SK-N-SH treated with all-trans-retinoic acid at 6 μM for 48 hours (cell line): Measurements from ENCODE around the gene RNF111.
"Not testable (repeated sequence)": the region's sequence is repeated elsewhere in the genome, so short reads cannot be mapped to it uniquely, and the experiment has no call there.

Source experiments
- ATAC-seq: fragments of 200-7000 bp; cut with Tn5 transposase; 3 replicates; pipeline ENCODE4 v1.9.1; 2020; ENCODE audit warnings: mild to moderate bottlenecking, moderate library complexity
- ARNTL ChIP-seq: fragments of 450-650 bp; formaldehyde crosslinking; IDR thresholded peaks from 2 replicates; pipeline ENCODE4 v1.5.0; 2020; ENCODE audit warnings: low read depth, mild to moderate bottlenecking, moderate library complexity, borderline replicate concordance
- BACH2 ChIP-seq: fragments of 250-450 bp; sonication (Bioruptor Pico); IDR thresholded peaks from 2 replicates; pipeline ENCODE4 v1.9.0; 2021; ENCODE audit warnings: mild to moderate bottlenecking, borderline replicate concordance
- ESRRG ChIP-seq: fragments of 250-450 bp; sonication (Bioruptor Pico); IDR thresholded peaks from 2 replicates; pipeline ENCODE4 v1.6.1; 2021; ENCODE audit warnings: mild to moderate bottlenecking
- GLIS3 ChIP-seq: fragments of 250-450 bp; sonication (Bioruptor Pico); IDR thresholded peaks from 2 replicates; pipeline ENCODE4 v1.5.0; 2020; ENCODE audit warnings: mild to moderate bottlenecking, moderate library complexity
- ISL1 ChIP-seq: fragments of 250-450 bp; sonication (Bioruptor Pico); IDR thresholded peaks from 2 replicates; pipeline ENCODE4 v2.1.2; 2022; ENCODE audit warnings: mild to moderate bottlenecking, moderate library complexity
- PPARA ChIP-seq: fragments of 250-450 bp; sonication (Bioruptor Pico); IDR thresholded peaks from 2 replicates; pipeline ENCODE4 v1.5.0; 2020; ENCODE audit warnings: mild to moderate bottlenecking, borderline replicate concordance
- RARB ChIP-seq: fragments of 250-450 bp; sonication (Bioruptor Pico); IDR thresholded peaks from 2 replicates; pipeline ENCODE4 v1.8.0; 2021; ENCODE audit warnings: mild to moderate bottlenecking, moderate library complexity
- SNAI2 ChIP-seq: fragments of 250-450 bp; sonication (Bioruptor Pico); IDR thresholded peaks from 2 replicates; pipeline ENCODE4 v1.5.0; 2020; ENCODE audit warnings: mild to moderate bottlenecking, moderate library complexity
- TCF4 ChIP-seq: fragments of 250-450 bp; sonication (Bioruptor Pico); IDR thresholded peaks from 2 replicates; pipeline ENCODE4 v1.8.0; 2021; ENCODE audit warnings: mild to moderate bottlenecking, moderate library complexity, borderline replicate concordance
- TOX ChIP-seq: fragments of 250-450 bp; sonication (Bioruptor Pico); IDR thresholded peaks from 2 replicates; pipeline ENCODE4 v1.8.0; 2021; ENCODE audit warnings: mild to moderate bottlenecking, moderate library complexity, borderline replicate concordance
- TSHZ2 ChIP-seq: fragments of 250-450 bp; sonication (Bioruptor Pico); IDR thresholded peaks from 2 replicates; pipeline ENCODE4 v1.5.0; 2020; ENCODE audit warnings: mild to moderate bottlenecking, moderate library complexity
- ZC3H10 ChIP-seq: fragments of 250-450 bp; sonication (Bioruptor Pico); IDR thresholded peaks from 2 replicates; pipeline ENCODE4 v1.5.1; 2021; ENCODE audit warnings: mild to moderate bottlenecking, moderate library complexity
- ZFP3 ChIP-seq: fragments of 250-450 bp; sonication (Bioruptor Pico); IDR thresholded peaks from 2 replicates; pipeline ENCODE4 v1.5.0; 2020; ENCODE audit warnings: mild to moderate bottlenecking, moderate library complexity
- ZFP30 ChIP-seq: fragments of 450-650 bp; formaldehyde crosslinking; IDR thresholded peaks from 2 replicates; pipeline ENCODE4 v1.5.0; 2022; ENCODE audit warnings: mild to moderate bottlenecking, moderate library complexity
- ZNF565 ChIP-seq: fragments of 450-650 bp; formaldehyde crosslinking; conservative IDR thresholded peaks from 2 replicates; pipeline ENCODE4 v1.5.0; 2020; ENCODE audit warnings: low read depth, mild to moderate bottlenecking, moderate library complexity
- ZNF8 ChIP-seq: fragments of 450-650 bp; formaldehyde crosslinking; IDR thresholded peaks from 2 replicates; pipeline ENCODE4 v1.5.0; 2020; ENCODE audit warnings: mild to moderate bottlenecking, moderate library complexity
- TF ChIP-seq, protein P1 (sequence below): fragments of 250-450 bp; sonication (Bioruptor Pico); IDR thresholded peaks from 2 replicates; pipeline ENCODE4 v1.8.0; 2020; ENCODE audit warnings: mild to moderate bottlenecking, moderate library complexity, borderline replicate concordance
- TF ChIP-seq, protein P2 (sequence below): fragments of 250-450 bp; sonication (Bioruptor Pico); IDR thresholded peaks from 2 replicates; pipeline ENCODE4 v1.8.0; 2021; ENCODE audit warnings: low read depth, mild to moderate bottlenecking, moderate library complexity, borderline replicate concordance
- TF ChIP-seq, protein P3 (sequence below): fragments of 250-450 bp; sonication (Bioruptor Pico); IDR thresholded peaks from 2 replicates; pipeline ENCODE4 v1.5.1; 2021; ENCODE audit warnings: mild to moderate bottlenecking, moderate library complexity
- TF ChIP-seq, protein P4 (sequence below): fragments of 250-450 bp; sonication (Bioruptor Pico); IDR thresholded peaks from 2 replicates; pipeline ENCODE4 v1.5.1; 2020; ENCODE audit warnings: low read depth, mild to moderate bottlenecking, moderate library complexity

RNF111 gene

GRCh38 chr15:59120937-59121336 lies 133.5 kb downstream of the RNF111 start:
- TF ChIP-seq SNAI2 (CRISPR knock-in tag) (no peak), RARB (CRISPR knock-in tag) (no peak), ZC3H10 (CRISPR knock-in tag) (no peak), ESRRG (CRISPR knock-in tag) (no peak)
- TF ChIP-seq, protein P1, sequence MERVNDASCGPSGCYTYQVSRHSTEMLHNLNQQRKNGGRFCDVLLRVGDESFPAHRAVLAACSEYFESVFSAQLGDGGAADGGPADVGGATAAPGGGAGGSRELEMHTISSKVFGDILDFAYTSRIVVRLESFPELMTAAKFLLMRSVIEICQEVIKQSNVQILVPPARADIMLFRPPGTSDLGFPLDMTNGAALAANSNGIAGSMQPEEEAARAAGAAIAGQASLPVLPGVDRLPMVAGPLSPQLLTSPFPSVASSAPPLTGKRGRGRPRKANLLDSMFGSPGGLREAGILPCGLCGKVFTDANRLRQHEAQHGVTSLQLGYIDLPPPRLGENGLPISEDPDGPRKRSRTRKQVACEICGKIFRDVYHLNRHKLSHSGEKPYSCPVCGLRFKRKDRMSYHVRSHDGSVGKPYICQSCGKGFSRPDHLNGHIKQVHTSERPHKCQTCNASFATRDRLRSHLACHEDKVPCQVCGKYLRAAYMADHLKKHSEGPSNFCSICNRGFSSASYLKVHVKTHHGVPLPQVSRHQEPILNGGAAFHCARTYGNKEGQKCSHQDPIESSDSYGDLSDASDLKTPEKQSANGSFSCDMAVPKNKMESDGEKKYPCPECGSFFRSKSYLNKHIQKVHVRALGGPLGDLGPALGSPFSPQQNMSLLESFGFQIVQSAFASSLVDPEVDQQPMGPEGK = no peak
- TF ChIP-seq, protein P2, sequence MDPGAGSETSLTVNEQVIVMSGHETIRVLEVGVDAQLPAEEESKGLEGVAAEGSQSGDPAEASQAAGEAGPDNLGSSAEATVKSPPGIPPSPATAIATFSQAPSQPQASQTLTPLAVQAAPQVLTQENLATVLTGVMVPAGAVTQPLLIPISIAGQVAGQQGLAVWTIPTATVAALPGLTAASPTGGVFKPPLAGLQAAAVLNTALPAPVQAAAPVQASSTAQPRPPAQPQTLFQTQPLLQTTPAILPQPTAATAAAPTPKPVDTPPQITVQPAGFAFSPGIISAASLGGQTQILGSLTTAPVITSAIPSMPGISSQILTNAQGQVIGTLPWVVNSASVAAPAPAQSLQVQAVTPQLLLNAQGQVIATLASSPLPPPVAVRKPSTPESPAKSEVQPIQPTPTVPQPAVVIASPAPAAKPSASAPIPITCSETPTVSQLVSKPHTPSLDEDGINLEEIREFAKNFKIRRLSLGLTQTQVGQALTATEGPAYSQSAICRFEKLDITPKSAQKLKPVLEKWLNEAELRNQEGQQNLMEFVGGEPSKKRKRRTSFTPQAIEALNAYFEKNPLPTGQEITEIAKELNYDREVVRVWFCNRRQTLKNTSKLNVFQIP (CRISPR knock-in tag) = no peak
- TF ChIP-seq, all 23 proteins: peak for 0
- ATAC-seq = no peak

GRCh38 chr15:59124261-59124660 lies 136.8 kb downstream of the RNF111 start:
- ATAC-seq = no peak
- TF ChIP-seq ZFP30 = no peak
- no peak for TF ChIP-seq RARB (CRISPR knock-in tag)
- TF ChIP-seq, protein P3, sequence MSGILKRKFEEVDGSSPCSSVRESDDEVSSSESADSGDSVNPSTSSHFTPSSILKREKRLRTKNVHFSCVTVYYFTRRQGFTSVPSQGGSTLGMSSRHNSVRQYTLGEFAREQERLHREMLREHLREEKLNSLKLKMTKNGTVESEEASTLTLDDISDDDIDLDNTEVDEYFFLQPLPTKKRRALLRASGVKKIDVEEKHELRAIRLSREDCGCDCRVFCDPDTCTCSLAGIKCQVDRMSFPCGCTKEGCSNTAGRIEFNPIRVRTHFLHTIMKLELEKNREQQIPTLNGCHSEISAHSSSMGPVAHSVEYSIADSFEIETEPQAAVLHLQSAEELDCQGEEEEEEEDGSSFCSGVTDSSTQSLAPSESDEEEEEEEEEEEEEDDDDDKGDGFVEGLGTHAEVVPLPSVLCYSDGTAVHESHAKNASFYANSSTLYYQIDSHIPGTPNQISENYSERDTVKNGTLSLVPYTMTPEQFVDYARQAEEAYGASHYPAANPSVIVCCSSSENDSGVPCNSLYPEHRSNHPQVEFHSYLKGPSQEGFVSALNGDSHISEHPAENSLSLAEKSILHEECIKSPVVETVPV (CRISPR knock-in tag) = no peak
- TF ChIP-seq BACH2 = no peak
- TF ChIP-seq ARNTL (CRISPR knock-in tag) = no peak
- TF ChIP-seq GLIS3 (CRISPR knock-in tag) = no peak
- TF ChIP-seq SNAI2 (CRISPR knock-in tag) = no peak
- TF ChIP-seq, protein P4, sequence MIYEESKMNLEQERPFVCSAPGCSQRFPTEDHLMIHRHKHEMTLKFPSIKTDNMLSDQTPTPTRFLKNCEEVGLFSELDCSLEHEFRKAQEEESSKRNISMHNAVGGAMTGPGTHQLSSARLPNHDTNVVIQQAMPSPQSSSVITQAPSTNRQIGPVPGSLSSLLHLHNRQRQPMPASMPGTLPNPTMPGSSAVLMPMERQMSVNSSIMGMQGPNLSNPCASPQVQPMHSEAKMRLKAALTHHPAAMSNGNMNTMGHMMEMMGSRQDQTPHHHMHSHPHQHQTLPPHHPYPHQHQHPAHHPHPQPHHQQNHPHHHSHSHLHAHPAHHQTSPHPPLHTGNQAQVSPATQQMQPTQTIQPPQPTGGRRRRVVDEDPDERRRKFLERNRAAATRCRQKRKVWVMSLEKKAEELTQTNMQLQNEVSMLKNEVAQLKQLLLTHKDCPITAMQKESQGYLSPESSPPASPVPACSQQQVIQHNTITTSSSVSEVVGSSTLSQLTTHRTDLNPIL (CRISPR knock-in tag) = no peak

DNA sequence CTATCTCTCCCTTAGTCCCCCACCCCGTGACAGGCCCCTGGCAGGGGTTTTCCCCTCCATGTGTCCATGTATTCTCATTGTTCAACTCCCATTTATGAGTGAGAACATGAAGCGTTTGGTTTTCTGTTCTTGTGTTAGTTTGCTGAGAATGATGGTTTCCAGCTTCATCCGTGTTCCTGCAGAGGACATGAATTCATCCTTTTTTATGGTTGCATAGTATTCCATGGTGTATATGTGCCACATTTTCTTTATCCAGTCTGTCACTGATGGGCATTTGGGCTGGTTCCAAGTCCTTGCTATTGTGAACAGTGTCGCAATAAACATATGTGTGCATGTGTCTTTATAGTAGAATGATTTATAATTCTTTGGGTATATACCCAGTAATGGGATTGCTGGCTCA lies 138.2 kb downstream of the RNF111 start:
- ATAC-seq = not testable (repeated sequence)
- TF ChIP-seq ZNF8 (CRISPR knock-in tag) = peak; percentile 48; the same call in 1 of the 2 replicates
- TF ChIP-seq, all 23 proteins: peak for 1; not testable (repeated sequence) for 22

DNA sequence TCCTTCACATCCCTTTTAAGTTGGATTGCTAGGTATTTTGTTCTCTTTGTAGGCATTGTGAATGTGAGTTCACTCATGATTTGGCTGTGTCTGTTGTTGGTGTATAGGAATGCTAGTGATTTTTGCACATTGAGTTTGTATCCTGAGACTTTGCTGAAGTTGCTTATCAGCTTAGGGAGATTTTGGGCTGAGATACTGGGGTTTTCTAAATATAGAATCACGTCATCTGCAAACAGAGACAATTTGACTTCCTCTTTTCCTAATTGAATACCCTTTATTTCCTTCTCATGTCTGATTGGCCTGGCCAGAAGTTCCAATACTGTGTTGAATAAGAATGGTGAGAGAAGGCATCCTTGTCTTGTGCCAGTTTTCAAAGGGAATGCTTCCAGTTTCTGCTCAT lies 139.8 kb downstream of the RNF111 start:
- ATAC-seq = not testable (repeated sequence)

DNA sequence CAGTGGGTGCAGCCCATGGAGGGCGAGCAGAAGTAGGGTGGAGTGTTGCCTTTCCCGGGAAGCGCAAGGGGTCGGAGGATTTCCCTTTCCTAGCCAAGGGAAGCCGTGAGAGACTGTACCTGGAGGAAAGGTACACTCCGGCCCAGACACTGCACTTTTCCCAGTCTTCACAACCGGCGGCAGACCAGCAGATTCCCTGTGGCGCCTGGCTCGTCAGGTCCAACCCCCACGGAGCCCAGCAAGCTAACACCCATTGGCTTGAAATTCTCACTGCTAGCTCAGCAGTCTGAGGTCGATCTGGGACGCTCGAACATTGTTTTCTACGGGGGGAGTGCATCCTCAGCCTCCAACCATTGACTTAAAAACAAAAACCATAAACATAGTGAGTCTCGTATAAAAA lies 144.0 kb downstream of the RNF111 start:
- no peak for ATAC-seq
- TF ChIP-seq TOX (CRISPR knock-in tag) = no peak

DNA sequence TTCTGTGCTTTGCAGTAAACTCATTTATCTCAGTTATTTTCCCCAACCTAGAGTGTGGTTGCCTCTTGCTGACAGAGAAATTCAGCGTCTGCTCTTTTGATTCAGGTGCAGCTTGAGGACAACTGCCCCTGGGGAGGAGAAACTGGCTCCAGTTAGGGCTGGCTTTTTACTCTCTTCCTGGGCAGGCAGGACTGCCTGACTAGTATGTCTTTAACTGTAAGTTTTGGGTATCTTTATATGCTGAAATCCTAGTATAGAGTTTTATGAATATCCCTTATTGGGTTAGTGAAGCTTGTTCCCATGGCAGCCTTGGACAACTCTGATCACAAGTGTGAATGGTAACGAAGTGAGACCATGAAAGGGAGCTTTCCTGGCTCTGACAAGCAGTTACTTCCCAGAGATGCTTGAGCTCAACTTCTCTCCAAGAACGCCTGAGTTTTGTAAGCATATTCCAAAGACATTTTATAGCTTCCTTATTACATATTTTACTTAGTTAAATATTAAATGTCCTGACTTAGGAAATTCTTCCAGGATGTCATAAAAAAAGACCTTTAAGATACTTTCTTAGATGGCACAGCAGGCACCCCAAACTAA lies 144.6 kb downstream of the RNF111 start:
- no peak for ATAC-seq
- no peak for TF ChIP-seq ISL1 (CRISPR knock-in tag)
- no peak for TF ChIP-seq GLIS3 (CRISPR knock-in tag)
- TF ChIP-seq ZFP30 = no peak
- no peak for TF ChIP-seq ZNF8 (CRISPR knock-in tag)
- TF ChIP-seq ZNF565 = no peak
- no peak for TF ChIP-seq TSHZ2
- no peak for TF ChIP-seq TOX (CRISPR knock-in tag)
- TF ChIP-seq TCF4 (CRISPR knock-in tag) = no peak
- no peak for TF ChIP-seq BACH2
- no peak for TF ChIP-seq RARB (CRISPR knock-in tag)
- no peak for TF ChIP-seq PPARA (CRISPR knock-in tag)
- TF ChIP-seq ZC3H10 (CRISPR knock-in tag) = no peak
- no peak for TF ChIP-seq SNAI2 (CRISPR knock-in tag)
- TF ChIP-seq, protein P3 (CRISPR knock-in tag) = no peak
- no peak for TF ChIP-seq ZFP3 (CRISPR knock-in tag)
- TF ChIP-seq ESRRG (CRISPR knock-in tag) = no peak
- TF ChIP-seq ARNTL (CRISPR knock-in tag) = no peak
